ENCODE results near the gene JAKMIP1. TPM values are rescaled to one million over a fixed set of nuclear protein-coding genes. Genes with fewer than 3 reads are reported as not detected.
"Not testable (repeated sequence)": the region's sequence is repeated elsewhere in the genome, so short reads cannot be mapped to it uniquely, and the experiment has no call there.

JAKMIP1 gene
- total RNA-seq, 1 experiment from 2014 or later: not detected

GRCh38 chr4:6005175-6005574 is 195.2 kb downstream of the JAKMIP1 start:
- H3K36me3 Mint-ChIP-seq (ENCODE audit: insufficient read depth, unreplicated experiment): no peaks in the 10 kb centered on the region
- CTCF ChIA-PET: interaction anchor here (0.8 to 1.4 kb wide), 4 partner anchors 14 to 245 kb away, joined by 3 to 5 read pairs (median 4); no protein-coding TSS in a partner anchor
- POLR2A ChIA-PET: interaction anchor here (0.6 kb wide), 1 partner anchor 117 kb away, joined by 3 read pairs; no protein-coding TSS in a partner anchor
- no peak for DNase-seq (ENCODE audit: unreplicated experiment)
- no TSS peak for BruUV-seq (replicated peaks)
- no peak overlapping the region for H3K4me3 Mint-ChIP-seq (ENCODE audit: unreplicated experiment)
- no peak overlapping the region for H3K27ac Mint-ChIP-seq (ENCODE audit: low read depth, unreplicated experiment)
- peaks cover 18% of the 10 kb centered on the region for H3K9me3 Mint-ChIP-seq (ENCODE audit: unreplicated experiment)
- intact Hi-C loops (cut with micrococcal nuclease): no loop called here
- no peak for TF ChIP-seq CTCF (IDR thresholded peaks at IDR 0.05; ENCODE audit: unreplicated experiment)
- H3K4me1 Mint-ChIP-seq (ENCODE audit: insufficient read depth, unreplicated experiment): no peaks in the 10 kb centered on the region
- no peaks in the 10 kb centered on the region for H3K27me3 Mint-ChIP-seq (ENCODE audit: insufficient read depth, unreplicated experiment)

- BruUV-seq (replicated peaks); H3K27me3 Mint-ChIP-seq (ENCODE audit: insufficient read depth, unreplicated experiment); POLR2A ChIA-PET; DNase-seq (ENCODE audit: unreplicated experiment); H3K4me3 Mint-ChIP-seq (ENCODE audit: unreplicated experiment); H3K36me3 Mint-ChIP-seq (ENCODE audit: insufficient read depth, unreplicated experiment); CTCF ChIA-PET; H3K27ac Mint-ChIP-seq (ENCODE audit: low read depth, unreplicated experiment); H3K4me1 Mint-ChIP-seq (ENCODE audit: insufficient read depth, unreplicated experiment); intact Hi-C loops (cut with micrococcal nuclease): not testable (repeated sequence)
- H3K9me3 Mint-ChIP-seq (ENCODE audit: unreplicated experiment): peaks cover 18% of the 10 kb centered on the region
These were observed 196.9 kb downstream of the JAKMIP1 start for GRCh38 chr4:6003485-6003884.

- TF ChIP-seq CTCF (IDR thresholded peaks at IDR 0.05; ENCODE audit: unreplicated experiment): no peak
- Mint-ChIP-seq H3K36me3 (ENCODE audit: insufficient read depth, unreplicated experiment) (no peaks in the 10 kb centered on the region), H3K4me1 (ENCODE audit: insufficient read depth, unreplicated experiment) (no peaks in the 10 kb centered on the region), H3K27me3 (ENCODE audit: insufficient read depth, unreplicated experiment) (no peaks in the 10 kb centered on the region), H3K4me3 (ENCODE audit: unreplicated experiment) (no peak overlapping the region), H3K27ac (ENCODE audit: low read depth, unreplicated experiment) (no peak overlapping the region), H3K9me3 (ENCODE audit: unreplicated experiment) (peaks cover 18% of the 10 kb centered on the region)
- BruUV-seq (replicated peaks): no TSS peak
- intact Hi-C loops (cut with micrococcal nuclease): no loop called here
- no peak for DNase-seq (ENCODE audit: unreplicated experiment)
- CTCF ChIA-PET: interaction anchor here (0.7 to 1.3 kb wide), 2 partner anchors 24 to 603 kb away, joined by 3 to 5 read pairs; no protein-coding TSS in a partner anchor
- POLR2A ChIA-PET: no interaction called here
These were observed 197.4 kb downstream of the JAKMIP1 start for GRCh38 chr4:6002926-6003325.

GRCh38 chr4:6002492-6002833 is 197.9 kb downstream of the JAKMIP1 start:
- H3K4me3 Mint-ChIP-seq (ENCODE audit: unreplicated experiment): no peak overlapping the region
- peaks cover 15% of the 10 kb centered on the region for H3K9me3 Mint-ChIP-seq (ENCODE audit: unreplicated experiment)
- H3K27ac Mint-ChIP-seq (ENCODE audit: low read depth, unreplicated experiment): no peak overlapping the region
- TF ChIP-seq CTCF (IDR thresholded peaks at IDR 0.05; ENCODE audit: unreplicated experiment): no peak
- no TSS peak for BruUV-seq (replicated peaks)
- H3K4me1 Mint-ChIP-seq (ENCODE audit: insufficient read depth, unreplicated experiment): no peaks in the 10 kb centered on the region
- H3K27me3 Mint-ChIP-seq (ENCODE audit: insufficient read depth, unreplicated experiment): no peaks in the 10 kb centered on the region
- intact Hi-C loops (cut with micrococcal nuclease): no loop called here
- ChIA-PET POLR2A (no interaction called here), CTCF (interaction anchor here (0.7 to 1.3 kb wide), 2 partner anchors 24 to 603 kb away, joined by 3 to 5 read pairs; no protein-coding TSS in a partner anchor)
- DNase-seq (ENCODE audit: unreplicated experiment): no peak
- H3K36me3 Mint-ChIP-seq (ENCODE audit: insufficient read depth, unreplicated experiment): no peaks in the 10 kb centered on the region
